NCI-H2081 treated with DMSO at 0.1 percent for 48 hours (cell line): ENCODE measurements around the gene ITGA7.

Experiments
- DNase-seq: peaks from one replicate; lab custom pipeline; 2025; lab: John Stamatoyannopoulos, UW

ITGA7 gene, protein sequence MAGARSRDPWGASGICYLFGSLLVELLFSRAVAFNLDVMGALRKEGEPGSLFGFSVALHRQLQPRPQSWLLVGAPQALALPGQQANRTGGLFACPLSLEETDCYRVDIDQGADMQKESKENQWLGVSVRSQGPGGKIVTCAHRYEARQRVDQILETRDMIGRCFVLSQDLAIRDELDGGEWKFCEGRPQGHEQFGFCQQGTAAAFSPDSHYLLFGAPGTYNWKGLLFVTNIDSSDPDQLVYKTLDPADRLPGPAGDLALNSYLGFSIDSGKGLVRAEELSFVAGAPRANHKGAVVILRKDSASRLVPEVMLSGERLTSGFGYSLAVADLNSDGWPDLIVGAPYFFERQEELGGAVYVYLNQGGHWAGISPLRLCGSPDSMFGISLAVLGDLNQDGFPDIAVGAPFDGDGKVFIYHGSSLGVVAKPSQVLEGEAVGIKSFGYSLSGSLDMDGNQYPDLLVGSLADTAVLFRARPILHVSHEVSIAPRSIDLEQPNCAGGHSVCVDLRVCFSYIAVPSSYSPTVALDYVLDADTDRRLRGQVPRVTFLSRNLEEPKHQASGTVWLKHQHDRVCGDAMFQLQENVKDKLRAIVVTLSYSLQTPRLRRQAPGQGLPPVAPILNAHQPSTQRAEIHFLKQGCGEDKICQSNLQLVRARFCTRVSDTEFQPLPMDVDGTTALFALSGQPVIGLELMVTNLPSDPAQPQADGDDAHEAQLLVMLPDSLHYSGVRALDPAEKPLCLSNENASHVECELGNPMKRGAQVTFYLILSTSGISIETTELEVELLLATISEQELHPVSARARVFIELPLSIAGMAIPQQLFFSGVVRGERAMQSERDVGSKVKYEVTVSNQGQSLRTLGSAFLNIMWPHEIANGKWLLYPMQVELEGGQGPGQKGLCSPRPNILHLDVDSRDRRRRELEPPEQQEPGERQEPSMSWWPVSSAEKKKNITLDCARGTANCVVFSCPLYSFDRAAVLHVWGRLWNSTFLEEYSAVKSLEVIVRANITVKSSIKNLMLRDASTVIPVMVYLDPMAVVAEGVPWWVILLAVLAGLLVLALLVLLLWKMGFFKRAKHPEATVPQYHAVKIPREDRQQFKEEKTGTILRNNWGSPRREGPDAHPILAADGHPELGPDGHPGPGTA

DNA sequence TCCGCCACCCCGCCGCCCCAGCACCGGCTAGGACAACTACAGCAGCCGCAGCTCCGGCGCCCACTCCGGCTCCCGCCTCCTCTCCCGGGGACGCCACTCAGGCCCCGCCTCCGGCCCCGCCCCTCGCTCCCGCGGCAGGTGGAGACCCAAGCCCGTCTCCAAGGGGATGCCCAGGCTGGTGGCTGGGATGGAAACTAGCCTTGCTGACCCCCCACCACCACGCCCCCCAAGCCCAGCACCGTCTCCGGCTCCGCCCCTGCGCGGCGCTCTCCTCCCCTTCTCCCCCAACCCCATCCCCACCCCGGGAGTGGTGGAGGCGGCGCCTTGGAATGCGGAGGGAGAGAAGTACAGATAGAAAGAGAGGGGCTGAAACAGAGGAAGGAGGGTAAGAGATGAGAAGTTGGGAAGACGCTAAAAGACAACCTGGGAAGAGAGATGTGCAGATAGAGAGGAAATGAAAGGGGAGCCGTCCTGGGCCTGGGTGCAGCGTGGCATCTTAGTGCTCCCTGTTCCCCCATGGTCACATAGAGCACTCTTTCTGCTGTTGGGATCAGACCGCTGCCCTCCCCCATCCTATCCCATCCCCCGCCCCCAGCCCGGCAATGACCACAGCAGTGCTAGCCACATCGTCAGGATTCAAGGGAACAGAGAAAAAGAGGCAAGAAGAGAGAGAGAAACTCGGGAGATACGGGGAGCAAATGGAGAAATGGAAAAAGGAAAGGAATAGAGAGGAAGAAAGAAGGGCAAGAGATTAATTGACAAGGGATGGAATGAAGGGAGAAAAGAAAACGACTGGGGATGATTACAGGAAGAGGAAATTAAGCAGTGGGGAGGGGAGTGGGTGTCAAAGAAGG, at the start of gene ITGA7:
TSS of gene ITGA7 (minus strand) at position 64 of the 854 bp plus-strand sequence. CDS start 222 bp downstream, outside the sequence.
- DNase-seq, result no peak

DNA sequence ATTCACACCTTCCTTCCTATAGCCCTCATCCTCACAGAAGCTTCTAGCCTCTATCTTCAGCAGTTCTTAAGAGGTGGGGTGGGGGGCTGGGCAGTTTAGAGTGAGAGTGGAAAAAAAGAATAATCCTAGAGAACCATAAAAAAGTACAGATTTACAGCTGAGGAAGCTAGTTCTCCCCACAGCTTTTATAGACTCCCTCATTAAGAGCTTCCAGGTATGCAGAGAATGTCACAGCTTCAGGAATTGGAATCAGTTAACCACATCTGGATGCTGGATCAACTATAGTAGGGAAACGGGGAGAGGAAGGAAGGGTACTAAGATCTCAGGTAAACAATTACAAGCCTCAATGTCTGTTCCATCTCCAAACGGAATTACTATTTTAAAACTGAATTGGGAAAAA, 47.5 kb upstream of the ITGA7 start:
- DNase-seq, result no peak

DNA sequence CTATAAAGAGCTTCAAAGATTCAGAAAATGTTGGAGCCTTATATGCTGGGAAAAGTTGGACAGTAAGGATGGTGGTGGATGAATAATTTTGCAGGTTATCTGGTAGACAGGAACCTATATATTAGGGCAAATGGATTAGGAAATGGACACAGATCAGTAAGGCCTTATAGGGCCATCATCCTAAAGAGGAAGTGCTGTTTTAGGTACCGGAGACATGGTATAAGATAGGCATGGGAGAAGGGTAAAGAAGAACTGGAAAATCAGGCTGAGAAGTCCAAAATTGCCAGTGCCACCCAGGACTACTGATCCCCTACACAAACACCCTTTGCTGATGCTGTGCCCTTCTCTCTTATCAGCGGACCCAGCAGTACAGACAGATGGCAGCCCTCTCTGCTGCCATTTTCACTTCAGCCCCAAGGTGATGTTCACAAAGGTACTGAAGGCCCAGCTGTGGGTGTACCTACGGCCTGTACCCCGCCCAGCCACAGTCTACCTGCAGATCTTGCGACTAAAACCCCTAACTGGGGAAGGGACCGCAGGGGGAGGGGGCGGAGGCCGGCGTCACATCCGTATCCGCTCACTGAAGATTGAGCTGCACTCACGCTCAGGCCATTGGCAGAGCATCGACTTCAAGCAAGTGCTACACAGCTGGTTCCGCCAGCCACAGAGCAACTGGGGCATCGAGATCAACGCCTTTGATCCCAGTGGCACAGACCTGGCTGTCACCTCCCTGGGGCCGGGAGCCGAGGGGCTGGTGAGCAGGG, 40.7 kb upstream of the ITGA7 start:
- DNase-seq, result no peak

DNA sequence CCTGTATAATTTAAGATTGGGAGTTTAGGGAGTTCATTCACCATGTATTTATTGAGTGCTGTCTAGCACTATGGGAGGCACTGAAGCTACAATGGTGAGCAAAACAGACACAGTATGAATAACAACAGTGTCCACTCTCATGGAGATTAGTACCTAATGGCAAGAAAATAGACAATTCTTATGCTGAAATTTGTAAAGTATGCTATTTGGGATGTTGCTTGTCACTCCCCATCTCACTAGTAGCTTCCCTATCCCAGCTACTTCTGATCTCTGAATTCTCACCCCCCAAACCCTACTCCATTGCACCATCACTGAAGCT, 39.2 kb upstream of the ITGA7 start:
- no peak for DNase-seq

DNA sequence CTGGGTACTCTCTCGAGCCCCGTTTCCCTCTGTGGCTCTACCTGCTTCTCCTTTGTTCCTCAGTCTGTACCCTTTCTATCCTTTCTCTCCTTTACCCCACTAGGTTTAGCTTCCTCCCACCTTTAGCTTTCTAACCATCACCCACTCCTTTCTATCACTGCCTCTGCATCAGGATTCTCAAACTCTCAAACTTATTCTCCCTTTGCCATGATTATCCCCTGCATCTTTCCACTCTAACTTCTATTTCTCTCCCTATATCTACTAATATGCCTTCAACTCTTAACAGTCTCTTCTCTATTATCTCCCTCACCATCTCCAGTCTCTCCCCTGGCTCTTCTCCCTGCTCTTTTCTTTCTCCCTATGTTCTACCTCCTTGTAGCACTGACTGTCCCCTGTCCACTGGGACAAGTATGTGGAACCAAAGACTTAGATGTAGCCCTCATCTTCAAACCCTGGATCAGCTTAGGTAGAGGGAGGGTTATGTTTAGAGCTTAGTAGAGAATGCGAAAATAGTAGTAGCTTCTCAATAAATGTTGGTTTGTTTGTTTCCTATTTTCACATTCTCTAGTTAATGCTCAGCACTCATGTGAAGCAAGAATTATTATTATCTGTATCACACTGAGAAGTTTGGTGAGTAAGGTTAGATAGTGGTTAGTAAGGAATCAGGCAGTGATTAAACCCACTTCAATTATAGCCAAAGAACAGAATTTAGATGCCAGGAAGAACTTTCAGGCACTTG, 38.6 kb upstream of the ITGA7 start:
- DNase-seq, result no peak

DNA sequence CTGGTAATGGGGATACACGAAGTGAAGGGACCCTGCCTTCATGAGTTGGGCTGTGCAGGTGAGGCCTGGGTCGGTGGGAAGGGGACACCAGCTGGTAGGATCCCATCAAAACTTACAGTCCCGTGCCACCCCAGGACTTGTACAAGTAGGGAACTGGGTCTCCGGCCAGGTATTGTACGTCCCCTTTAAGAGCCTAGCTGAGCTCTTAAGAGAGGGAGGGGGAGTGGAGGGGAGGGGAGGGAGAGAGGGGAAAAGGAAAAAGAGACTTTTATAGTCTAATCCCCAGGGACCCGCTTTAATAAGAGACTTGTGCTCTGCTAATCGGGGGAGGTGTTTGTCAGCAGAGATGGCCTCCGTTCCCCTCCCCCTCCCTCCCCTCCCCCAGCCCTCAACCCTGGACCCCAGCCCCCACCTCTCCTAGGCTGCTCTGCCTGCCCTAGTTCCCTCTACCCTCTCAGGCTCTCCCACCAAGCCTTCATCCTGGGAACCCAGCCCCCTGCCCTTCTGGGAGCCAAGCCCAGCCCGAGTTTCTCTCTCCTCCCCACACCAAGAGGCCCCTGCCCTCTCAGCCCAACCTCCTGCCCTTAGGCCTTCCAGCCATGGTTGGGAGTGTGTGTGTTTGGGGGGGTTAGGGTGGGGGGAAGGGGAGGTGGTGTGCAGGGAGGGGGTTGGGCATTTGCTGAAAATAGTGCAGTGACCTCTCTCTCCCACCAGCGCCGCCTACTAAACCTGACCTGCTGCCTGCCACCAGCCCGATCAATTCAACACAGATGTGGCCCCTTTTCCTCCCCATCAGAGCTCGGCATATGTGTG, 37.9 kb upstream of the ITGA7 start:
- DNase-seq, result no peak

DNA sequence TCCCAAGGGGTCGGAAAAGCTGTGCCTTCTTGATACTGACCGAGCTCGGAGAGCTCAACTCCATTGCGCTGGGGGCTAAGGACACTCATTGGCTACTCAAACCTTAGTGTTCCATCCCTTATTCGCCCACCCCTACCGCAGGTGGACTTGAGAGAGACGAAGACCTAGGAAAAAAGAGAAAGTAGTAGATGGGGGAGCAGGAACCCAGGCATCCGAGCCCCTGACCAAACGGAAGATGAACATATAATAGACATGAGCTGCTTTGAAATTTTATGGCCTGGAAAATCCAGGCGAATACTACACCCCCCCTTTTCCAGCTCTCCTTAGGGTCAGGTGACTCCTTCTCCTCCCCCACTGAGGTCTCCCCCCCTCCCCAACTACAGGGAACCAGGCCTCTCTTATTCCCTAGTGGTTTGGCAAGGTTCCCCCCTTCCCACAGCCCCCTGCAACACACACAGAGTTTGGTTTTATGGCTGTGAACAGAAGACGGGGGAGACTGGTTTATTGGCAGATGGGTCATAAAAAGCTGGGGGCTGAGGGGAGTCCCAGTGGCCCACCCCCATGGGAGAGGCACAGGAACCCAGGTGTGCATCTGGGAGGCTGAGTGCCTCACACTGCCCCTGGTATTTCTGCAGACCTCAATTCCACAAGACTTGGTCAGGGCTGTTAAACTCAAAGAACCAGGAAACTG, 36.8 kb upstream of the ITGA7 start:
- no peak for DNase-seq

DNA sequence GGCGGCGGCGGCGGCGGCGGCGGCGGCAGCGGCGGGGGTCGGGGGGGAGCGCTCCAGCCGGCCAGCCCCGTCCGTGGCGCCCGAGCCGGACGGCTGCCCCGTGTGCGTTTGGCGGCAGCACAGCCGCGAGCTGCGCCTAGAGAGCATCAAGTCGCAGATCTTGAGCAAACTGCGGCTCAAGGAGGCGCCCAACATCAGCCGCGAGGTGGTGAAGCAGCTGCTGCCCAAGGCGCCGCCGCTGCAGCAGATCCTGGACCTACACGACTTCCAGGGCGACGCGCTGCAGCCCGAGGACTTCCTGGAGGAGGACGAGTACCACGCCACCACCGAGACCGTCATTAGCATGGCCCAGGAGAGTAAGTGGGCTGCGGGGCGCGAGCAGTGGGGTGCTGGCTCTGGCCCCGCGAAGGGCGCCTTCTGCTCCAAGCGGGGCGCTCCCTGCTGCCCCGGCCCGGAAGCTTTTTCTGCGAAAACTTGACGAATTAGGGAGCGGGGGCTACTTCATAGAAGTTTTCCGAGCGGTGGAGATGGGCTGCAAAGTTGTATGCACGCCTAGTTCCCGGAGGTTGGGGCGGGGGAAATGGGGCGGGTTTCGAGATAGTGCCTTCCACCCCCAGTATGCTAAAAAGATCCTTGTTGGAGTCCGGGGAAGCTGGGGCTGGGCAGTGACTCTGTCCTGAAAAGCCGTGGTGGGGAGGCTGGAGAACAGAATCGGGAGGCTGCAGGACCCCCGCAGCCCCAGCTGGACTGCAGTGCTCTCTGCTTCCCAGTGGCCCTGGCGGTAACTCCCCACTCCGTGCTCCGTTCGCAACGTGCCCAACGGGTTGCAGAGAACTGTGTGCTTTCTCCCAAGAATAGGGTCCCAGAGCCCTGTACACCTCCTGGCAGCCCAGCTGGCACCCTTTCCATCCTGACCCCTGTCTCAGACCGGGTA, 36.0 kb upstream of the ITGA7 start:
- no peak for DNase-seq

DNA sequence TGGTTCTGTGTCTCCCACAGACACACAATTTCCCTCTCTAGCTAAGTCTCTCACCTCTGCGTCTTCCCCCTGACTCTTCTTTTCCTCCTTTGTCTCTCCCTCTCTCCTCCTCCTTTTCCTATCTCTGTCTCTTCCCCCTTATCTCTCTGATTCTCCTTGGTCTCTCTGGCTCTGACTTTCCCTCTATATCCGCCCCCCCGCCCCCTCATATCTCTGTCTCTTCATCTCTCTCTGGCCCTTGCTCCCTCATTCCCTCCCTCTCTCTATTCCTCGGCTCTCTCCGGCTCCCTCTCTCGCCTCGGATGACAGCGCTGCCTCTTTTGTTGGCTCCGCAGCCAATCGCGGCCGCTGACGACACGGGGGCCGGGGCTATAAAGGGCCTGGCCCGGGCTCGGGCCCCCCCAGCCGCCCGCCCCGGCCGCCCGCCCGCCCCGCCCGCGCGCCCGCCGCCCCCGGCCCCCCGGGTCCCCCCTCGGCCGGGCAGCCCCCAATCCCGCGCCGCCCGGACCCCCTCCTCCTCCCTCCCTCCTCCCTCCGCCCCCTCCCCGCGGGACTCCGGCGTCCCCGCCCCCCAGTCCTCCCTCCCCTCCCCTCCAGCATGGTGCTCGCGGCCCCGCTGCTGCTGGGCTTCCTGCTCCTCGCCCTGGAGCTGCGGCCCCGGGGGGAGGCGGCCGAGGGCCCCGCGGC, 35.2 kb upstream of the ITGA7 start, which contains the start of gene GDF11:
TSS of gene GDF11 (plus strand) at position 404 of the 687 bp plus-strand sequence. CDS start at position 599, 195 bp downstream.
- DNase-seq, result peak; percentile 41

DNA sequence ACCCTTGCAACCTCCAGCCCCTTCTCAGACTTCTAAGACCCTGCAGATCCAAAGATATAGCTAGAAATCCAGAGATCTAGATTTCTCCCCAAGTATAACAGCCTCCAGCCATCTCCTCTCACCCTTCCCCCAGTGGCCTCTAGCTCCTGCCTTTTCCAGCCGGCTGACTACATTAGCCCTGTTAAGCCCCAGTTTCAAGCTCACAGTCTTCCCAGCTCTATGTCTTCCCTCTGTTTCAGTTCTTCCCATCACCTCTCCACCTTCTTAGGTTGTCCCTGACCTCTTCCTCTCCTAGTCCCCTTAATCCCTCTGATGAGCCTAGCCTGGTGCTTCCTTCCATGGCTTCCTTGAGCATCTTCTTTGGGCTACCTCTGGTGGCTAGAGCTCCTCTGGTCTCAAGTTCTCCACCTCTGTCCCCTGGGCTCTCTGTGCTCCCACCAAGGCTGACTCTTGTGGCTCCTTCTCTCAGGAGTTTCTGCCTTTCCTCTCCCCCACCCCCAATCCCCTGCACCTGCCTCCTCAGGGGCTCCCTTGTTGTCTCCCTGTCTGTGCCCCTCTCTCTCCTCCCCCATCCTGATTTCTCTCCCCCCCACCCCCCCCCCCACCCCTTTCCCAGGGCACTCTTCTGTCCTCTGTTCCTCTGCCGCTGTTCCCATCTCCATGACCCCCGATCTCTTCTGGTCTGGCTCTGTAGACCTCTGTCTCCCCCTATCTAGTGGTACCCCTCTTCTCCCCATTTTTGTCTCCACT, 34.4 kb upstream of the ITGA7 start:
- DNase-seq, result no peak

DNA sequence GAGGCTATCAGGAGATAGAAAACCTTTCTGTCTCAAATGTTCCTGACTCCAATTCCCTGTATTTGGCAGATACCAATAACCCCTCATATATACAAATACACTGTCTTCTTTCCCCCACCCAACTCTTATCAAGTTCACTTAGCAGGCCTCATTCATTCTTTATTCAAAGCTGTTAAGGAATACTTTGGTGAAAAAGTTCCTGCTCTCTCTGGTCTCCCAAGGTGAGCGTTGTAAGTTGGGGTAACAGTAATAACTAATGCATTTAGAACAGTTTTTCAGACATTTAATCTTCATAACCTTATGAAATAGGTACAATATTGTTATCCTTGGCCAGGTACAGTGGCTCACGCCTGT, 31.3 kb upstream of the ITGA7 start:
- no peak for DNase-seq

DNA sequence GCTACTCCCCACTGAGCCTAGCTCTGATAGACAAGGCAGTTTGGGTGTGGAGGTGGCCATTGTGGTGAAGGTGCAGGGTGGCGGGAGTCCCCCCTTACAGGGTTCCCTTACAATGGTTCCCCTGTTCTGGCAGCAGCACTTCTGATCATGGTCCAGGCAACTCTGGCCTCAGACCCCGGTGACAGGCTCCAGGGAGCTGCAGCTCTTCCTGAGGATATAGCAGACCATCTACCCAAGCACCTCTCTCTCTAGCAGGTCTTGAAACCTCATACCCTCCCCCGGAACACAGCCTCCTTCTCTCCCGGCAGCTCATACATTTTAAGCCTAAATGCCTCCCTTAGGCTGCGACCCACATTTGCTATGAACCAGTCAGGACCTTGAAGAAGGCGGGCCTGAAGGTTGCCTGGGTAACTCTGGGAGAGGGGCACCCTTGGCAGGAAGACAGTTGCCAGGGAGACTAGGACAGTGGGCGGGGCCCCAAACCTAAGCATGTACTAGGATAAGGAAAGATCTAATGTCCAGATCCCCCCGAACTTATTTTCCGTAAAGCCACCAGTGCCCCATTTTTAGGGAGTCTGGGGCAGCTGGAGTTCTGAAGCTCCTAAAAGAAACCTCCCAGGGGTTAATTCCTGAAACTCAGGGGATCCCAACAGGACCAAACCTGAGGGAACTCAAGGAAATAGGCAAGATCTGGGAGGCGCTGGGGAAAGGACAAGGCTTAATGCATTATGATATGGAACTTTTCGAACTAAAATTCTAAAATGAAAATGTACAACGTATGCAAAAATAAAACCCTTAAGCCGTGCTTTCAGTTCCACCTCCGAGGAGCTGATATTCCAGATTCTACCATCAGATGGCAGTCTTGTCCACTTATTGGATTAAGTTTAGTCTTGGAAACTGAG, 30.7 kb upstream of the ITGA7 start:
- DNase-seq, result no peak

DNA sequence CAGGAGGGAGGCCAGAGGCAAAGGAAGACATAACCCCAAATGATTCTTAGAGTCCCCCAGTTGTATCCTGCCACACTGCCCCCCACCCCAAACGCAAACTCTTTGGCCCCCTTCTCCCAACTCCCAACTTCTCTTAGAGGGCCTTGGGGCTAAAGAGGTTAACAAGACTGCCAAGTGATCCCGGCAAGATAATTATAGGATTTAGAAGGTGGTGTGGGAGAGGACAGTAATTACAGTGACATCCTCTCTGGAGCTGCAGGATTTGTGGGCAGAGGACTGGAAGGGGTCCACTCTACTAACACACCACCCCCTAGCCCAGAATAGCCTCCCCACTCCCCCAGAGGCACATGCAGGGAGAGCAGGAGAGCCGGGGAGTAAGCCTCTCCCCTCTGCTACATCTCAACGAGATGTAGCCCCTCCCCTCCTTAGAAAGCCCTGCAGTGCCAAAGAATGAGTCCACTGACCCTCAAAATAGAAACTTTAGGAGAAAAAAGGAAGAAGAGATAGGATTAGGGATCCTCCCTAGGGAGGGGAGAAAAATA, 29.9 kb upstream of the ITGA7 start:
- no peak for DNase-seq

DNA sequence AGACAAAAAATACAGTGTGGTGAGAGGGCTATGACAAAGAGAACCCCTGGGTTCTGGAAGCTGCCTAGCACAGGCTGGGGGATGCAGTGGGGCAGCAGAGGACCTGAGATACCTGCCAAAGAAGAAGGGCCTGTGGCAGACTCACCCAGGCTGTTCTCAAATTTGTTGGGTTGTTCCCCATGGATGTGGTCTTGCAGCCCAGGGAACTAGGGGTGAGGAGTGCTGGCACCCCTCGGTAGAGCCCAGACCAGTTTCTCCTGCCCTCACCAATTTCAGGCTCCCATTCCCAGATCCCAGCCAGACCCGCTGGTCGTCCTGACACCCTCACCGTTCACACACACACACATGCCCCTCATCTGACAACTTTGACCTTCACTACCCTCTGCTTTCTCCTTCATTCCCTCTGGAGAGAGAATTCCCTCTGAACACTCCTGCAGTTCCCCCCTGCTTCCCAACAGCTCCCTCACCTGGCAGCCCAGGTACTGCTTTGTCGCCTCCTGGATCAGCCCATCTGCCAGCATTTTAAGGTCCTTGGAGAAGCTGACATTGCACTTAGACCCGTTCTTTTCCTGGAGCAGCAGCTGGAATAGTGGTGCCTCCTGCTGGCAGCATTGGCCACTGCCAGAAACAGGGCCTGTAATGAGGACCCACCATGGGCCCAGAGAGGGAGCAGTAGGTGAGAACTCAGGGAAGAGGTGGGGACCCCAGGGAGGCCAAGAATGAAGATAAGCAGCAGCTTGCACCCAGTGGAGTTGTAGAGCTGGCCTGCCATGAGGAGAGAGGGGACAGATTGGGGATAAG, 29.3 kb upstream of the ITGA7 start:
- peak; percentile 44 for DNase-seq
